GM19395 (cell line): Measurements from ENCODE around the gene NOL12.
"Not testable (repeated sequence)": the region's sequence is repeated elsewhere in the genome, so short reads cannot be mapped to it uniquely, and the experiment has no call there.

Source experiments
- ATAC-seq: cut with Tn5 transposase; IDR thresholded peaks from one replicate; pipeline ENCODE4 v1.9.1; 2021; ENCODE audit warnings: mild to moderate bottlenecking, moderate library complexity; ENCODE audit not compliant: unreplicated experiment

The NOL12 gene

GRCh38 chr22:37686002-37686982 lies at the start of gene NOL12:
NOL12 (plus strand) TSS chr22:37686343; CDS start chr22:37686393, 50 bp downstream.
- peak; percentile 74 for ATAC-seq

DNA sequence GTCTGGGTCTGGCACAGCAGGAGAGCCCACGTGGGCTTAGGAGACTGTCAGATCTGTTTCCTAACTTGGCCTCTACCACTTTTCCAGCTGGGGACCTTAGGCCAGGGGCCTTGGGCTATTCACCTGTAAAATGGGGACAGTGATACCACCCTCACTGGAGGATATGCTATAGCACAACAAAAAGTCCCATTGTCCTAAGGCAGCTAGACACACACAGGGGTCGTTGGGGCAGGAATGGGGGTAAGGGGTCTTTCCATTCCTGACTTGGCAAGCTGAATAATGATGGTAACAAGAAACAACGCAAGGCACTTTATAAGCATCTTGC lies 49.2 kb upstream of the NOL12 start:
- no peak for ATAC-seq

DNA sequence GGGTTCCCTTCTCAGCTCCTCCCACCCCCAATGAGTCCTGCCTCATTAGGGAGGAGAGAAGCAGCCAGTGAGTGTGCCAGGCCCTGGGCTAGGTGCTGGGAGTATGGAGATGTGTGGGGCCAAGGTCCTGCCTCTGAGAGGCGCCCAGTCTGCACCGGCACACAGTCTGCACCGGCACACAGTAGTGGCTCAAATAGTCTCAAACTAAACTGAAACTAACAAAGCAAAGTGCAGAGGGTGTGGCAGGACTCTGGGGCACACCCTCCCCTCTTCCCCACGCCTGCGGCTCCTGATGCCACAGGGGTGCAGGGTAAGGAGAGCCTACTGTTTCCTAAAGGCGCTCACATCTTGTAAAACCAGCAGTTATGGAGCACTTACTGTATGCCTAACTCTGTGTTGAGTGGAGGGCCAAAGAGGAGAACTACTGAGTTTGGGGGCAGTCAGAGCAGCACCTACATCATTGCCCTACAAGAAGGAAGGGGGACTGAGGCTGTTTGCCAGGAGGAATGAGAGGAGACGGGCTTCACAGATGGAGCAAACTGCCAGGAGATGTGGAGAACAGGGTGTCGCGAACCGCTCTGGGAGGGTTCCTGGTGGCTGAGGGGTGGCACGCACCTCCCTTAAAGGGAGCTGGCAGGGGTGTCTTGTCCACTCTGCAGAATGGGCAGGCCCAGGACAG lies 47.6 kb upstream of the NOL12 start:
- ATAC-seq, result no peak

GRCh38 chr22:37639070-37639760 lies 46.9 kb upstream of the NOL12 start, which contains the start of gene SH3BP1:
SH3BP1 (plus strand) TSS chr22:37639669; CDS start chr22:37639788, 119 bp downstream.
- ATAC-seq, result no peak

GRCh38 chr22:37639771-37640590 lies 46.2 kb upstream of the NOL12 start:
- no peak for ATAC-seq

DNA sequence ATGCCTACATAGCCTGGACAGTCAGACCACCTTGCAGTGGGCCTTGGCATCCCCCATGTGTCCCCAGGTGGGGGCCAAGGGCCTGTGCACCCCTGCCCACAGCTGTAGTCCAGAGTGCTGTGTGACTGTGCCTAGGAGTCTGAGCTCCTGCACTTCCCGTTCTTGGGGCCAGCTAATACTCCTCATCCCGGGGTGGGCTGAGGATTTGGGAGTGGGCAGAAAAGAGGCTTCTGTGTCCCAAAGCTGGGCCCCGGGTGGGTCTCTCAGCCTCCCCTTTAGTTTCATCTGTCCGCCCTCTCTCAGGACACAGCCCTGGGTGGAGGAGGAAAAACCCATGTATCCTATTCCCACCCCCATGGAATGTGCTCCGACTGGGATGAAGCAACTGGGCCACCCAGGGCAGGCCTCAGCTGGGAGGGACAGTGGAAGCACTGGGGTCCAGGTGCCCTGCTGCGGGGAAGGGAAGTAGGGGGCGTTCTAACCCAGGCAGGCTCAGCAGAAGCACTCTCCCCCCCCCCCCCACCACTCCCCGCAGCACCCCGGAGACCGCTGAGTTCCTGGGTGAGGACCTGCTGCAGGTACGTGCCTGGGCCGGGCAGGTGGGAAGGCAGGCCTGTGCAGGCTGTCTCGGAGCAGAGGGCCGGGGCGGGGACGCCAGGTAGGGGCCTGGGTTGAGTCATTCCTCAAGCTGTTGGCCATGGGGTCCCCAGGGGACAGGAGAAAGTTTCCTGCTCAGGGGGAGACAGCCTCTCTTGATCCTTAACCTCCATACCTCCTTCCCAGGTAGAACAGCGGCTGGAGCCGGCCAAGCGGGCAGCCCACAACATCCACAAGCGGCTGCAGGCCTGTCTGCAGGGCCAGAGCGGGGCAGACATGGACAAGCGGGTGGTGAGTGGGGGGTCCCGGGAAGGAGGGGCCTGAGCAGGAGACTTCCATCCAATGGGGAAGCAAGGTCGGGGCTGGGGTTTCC lies 45.3 kb upstream of the NOL12 start:
- no peak for ATAC-seq

- ATAC-seq, result no peak
These were observed 44.6 kb upstream of the NOL12 start for GRCh38 chr22:37641561-37641949.

DNA sequence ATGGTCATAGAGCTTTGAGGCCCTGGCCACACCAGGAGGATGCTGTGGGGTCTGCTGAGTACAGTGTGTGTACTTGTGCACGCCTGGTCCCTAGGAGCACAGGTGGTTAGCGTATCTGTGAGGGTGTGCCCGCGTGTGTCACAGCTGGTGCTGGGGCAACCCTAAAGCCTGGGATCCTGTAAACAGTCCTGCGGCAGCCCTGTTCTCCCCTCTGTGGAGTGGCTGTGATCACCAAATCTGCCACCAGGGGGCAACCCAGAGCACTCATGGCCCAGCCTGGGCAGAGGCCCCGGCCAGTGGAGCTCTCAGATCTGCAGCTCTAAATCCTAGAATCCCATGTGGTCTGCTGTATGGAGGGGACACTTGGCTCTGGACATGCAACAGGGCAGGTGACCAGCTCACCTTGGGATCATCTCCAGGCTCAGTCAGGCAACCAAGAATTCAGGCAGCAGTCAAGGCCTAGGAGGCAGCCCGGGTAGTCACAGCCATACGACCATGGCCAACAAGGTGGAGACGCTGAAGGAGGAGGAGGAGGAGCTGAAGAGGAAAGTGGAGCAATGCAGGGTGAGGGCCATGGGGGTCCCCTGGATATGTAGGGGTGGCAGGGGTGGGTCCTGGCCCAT lies 42.8 kb upstream of the NOL12 start:
- ATAC-seq, result no peak

DNA sequence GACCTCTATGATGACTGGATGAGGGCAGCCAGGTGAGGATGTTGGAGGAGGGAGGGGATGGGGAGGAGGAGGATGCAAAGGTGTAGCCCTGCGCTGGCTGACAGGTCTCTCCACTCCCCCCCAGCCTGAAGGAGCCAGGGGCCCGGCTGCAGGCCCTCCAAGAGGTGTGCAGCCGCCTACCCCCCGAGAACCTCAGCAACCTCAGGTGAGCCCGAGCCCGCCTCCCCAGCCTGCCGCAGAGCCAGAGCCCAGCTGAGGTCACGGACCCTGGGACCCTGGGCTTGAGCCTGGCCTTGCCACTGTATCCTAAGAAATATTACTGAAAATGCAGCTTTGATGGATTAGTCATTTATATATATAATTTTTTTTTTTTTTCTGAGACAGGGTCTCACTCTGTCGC lies 38.8 kb upstream of the NOL12 start:
- ATAC-seq, result no peak

GRCh38 chr22:37647928-37648327 lies 38.2 kb upstream of the NOL12 start:
- no peak for ATAC-seq

DNA sequence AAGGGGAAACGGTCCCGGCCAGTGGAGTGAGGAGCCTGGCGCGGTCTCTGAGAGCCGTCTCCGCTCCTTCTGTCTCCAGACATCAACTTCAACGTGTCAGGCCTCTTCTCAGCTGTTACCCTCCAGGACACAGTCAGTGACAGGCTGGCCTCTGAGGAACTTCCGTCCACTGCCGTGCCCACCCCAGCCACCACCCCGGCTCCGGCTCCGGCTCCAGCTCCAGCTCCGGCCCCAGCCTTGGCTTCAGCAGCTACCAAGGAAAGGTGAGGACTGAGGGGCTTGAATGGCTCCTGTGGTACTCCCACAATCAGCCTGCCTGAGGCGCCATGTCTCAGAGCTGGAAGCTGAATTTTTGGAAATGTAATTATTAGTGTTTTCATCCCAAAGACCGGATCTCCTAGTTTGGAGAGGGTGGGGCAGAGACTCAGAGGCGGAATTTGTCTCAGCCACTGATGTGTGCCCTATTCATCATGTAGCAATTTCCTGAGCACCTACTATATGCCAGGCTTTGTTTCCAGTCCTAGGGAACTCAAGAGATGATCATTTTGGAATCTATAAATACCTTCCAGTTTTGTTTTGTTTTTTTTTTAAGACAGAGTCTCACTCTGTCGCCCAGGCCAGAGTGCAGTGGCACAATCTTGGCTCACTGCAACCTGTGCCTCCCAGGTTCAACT lies 35.5 kb upstream of the NOL12 start:
- no peak for ATAC-seq

DNA sequence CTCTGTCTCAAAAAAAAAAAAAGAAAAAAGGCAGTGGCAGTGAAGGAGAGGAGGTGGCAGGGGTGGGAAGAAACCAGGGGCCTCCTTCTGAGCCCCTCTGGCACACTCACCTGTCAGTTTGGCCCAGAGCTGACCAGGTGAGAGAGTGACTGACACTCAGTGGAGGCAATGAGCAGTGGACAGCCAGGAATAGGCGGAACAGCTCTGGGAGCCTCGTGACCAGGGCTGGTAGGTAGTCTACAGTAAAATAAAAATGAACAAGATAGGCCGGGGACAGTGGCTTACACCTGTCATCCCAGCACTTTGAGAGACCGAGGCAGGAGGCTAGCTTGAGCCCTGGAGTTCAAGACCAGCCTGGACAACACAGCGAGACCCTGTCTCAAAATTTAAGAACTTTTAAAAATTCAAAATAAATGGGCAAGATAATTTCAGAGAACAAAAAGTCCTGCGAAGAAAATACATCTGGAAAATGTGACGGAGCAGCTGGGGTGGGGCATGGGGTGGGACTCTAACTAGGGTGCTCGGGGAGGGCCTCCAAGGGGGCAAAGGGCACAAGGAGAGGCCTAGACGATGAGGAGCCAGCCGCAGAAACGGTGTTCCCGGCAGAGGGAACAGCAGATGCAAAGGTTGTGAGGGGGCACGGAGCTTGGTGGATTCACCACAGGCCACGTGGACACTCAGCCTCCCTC lies 31.4 kb upstream of the NOL12 start:
- ATAC-seq, result no peak

DNA sequence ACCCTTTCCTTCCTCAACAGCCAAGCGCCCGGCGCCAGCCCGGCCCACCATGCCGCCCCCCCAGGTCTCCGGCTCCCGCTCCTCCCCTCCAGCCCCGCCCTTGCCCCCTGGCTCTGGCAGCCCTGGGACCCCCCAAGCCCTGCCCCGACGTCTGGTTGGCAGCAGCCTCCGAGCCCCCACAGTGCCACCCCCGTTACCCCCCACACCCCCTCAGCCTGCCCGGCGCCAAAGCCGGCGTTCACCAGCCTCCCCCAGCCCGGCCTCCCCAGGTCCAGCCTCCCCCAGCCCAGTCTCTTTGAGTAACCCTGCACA lies 30.9 kb upstream of the NOL12 start:
- no peak for ATAC-seq

GRCh38 chr22:37656583-37656982 lies 29.6 kb upstream of the NOL12 start:
- ATAC-seq, result not testable (repeated sequence)

DNA sequence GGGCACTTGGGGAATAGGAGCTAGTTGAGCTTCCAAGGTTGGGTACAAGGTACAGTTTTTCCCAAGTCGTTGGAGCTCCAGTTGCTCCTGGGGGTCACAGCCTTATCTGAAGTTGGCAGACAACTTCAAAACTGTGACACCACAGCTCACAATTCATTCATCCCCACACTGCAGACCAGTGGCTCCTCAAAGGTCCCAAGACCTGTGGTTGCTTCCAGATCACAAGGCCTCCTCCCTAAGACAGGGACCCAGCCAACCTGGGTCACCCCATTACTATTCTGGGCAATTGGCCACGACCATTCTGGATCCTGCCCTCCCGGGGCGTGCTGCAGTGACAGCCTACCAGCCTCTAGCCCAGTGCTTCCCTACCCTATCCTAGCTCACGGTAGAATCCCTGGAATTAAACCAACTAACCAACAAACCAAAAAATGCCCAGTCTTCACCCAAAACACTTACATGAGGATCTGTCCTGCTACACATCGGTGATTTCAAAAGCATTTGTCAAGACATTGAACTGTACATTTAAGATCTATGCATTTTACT lies 28.5 kb upstream of the NOL12 start:
- no peak for ATAC-seq

DNA sequence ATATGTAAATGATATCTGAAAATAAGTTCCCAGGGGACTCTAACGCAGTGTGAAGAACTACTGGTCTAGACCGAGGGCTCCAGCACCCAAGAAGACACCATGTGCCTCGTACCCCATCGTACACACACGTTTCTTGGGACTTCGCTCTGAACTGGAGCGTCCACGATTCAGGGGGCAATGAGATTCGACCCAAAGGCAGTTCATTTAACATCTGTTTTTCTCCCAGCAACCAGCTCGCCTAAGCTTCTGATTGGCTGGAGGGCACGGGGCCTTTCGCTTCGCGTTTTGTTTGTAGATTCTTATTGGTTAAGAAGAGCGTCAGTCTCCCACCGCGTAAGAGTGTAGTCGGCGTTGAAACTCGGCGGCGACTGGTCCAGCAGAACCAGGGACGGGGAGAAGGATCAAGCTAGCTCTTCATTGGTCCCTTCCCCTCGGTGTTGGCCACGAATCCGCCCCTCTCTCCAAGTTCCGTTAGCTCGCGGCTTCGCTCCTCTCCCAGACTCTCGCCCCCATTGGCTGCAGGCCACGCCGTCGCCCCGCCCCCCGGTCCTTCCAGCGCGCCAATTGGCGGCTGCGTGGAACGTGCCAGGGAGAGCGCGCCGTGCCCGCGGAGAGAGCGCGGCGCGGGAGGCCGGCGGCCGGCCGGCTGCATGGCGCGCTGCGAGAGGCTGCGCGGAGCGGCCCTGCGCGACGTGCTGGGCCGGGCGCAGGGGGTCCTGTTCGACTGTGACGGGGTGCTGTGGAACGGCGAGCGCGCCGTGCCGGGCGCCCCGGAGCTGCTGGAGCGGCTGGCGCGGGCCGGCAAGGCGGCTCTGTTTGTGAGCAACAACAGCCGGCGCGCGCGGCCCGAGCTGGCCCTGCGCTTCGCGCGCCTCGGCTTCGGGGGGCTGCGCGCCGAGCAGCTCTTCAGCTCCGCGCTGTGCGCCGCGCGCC lies 27.7 kb upstream of the NOL12 start, which contains the start of gene PDXP:
Gene PDXP (plus strand): TSS at position 591 of the 933 bp plus-strand sequence. CDS start 60 bp downstream, at position 651.
- peak; percentile 86 for ATAC-seq
